Panc1 (cell line): Measurements from ENCODE around the gene CYP1A2. TPM values are rescaled to one million over a fixed set of nuclear protein-coding genes. Genes with fewer than 3 reads are reported as not detected.

Source experiments
- ATAC-seq: fragments of 200-7000 bp; cut with Tn5 transposase; 2 replicates; pipeline ENCODE4 v1.9.1; 2020; ENCODE audit warnings: mild to moderate bottlenecking, moderate library complexity
- BruUV-seq: library from RNA; stranded (reverse); fragments of 400-500 nt; replicated peaks from 2 replicates; lab custom pipeline; 2021; lab: Mats Ljungman, UMichigan
- CTCF ChIA-PET: fragments of 300-600 bp; sonication (Branson Sonifier 250); formaldehyde crosslinking; loops from one replicate; lab custom pipeline; 2022; ENCODE audit warnings: antibody characterized with exemption; lab: Charles Lee
- POLR2A ChIA-PET: fragments of 300-600 bp; sonication (Branson Sonifier 250); formaldehyde crosslinking; loops from one replicate; lab custom pipeline; 2022; ENCODE audit warnings: antibody characterized with exemption; lab: Charles Lee
- DNase-seq: peaks from one replicate; pipeline ENCODE4 v3.0.0-alpha.2; 2010; ENCODE audit warnings: low read depth, low spot score
- H3K27ac ChIP-seq: 2 replicates; pipeline ENCODE4 v1.5.1; 2011; ENCODE audit warnings: mild to moderate bottlenecking, low read length, inconsistent platforms
- H3K27me3 ChIP-seq: fragments of 200-500 bp; sonication (Bioruptor generic); 2 replicates; pipeline ENCODE4 v1.6.0; 2014; ENCODE audit warnings: low read length, inconsistent platforms; ENCODE audit not compliant: control insufficient read depth, insufficient read depth
- H3K36me3 ChIP-seq: fragments of 200-500 bp; sonication (Bioruptor generic); 2 replicates; pipeline ENCODE4 v1.5.1; 2014; ENCODE audit warnings: inconsistent platforms, mild to moderate bottlenecking, low read length, moderate library complexity; ENCODE audit not compliant: control insufficient read depth, insufficient read depth
- H3K4me1 ChIP-seq: 2 replicates; pipeline ENCODE4 v1.5.1; 2011; ENCODE audit warnings: inconsistent platforms, mild to moderate bottlenecking, low read length, moderate library complexity; ENCODE audit not compliant: control insufficient read depth, insufficient read depth
- H3K4me3 ChIP-seq, 2 experiments: 2 replicates each; pipeline ENCODE4 v1.5.1; 2011 to 2012; ENCODE audit warnings: low read depth in 2 of 2, low read length in 2 of 2, mild to moderate bottlenecking in 2 of 2, inconsistent platforms in 1 of 2, moderate library complexity in 1 of 2
- H3K9me3 ChIP-seq: fragments of 200-500 bp; sonication (Bioruptor generic); 2 replicates; pipeline ENCODE4 v1.5.1; 2014; ENCODE audit warnings: low read depth, mild to moderate bottlenecking, inconsistent platforms, low read length, moderate library complexity; ENCODE audit not compliant: control insufficient read depth, insufficient read depth
- POLR2AphosphoS5 ChIP-seq: IDR thresholded peaks from 2 replicates; pipeline ENCODE4 v1.6.1; 2012; ENCODE audit warnings: mild to moderate bottlenecking, low read depth, low read length, moderate library complexity
- SIN3A ChIP-seq: IDR thresholded peaks from 2 replicates; pipeline ENCODE4 v1.6.1; 2012; ENCODE audit warnings: low read depth, mild to moderate bottlenecking, low read length, moderate library complexity, borderline replicate concordance; ENCODE audit not compliant: insufficient read depth
- TCF7L2 ChIP-seq: IDR thresholded peaks from 2 replicates; pipeline ENCODE4 v1.6.1; 2011; ENCODE audit warnings: mild to moderate bottlenecking, low read depth, low read length, inconsistent platforms
- in situ Hi-C: cut with HindIII; loops from 2 replicates; pipeline ENCODE4 v1.10.0; 2016; ENCODE audit warnings: low sequenced_read_pairs, low pct_unique_long_range_greater_than_20kb
- intact Hi-C: fragments of 100-400 bp; cut with micrococcal nuclease; formaldehyde crosslinking; loops from one replicate; pipeline ENCODE4 v1.10.0; 2022; ENCODE audit not compliant: unreplicated experiment
- total RNA-seq: library from RNA; stranded (reverse); gene quantifications from one replicate; pipeline ENCODE4 v1.2.1, GENCODE V29; 2021; ENCODE audit not compliant: unreplicated experiment
- TF ChIP-seq, protein P1 (sequence below): fragments of 450-650 bp; IDR thresholded peaks from 2 replicates; pipeline ENCODE4 v1.5.1; 2017; ENCODE audit warnings: mild to moderate bottlenecking
- TF ChIP-seq, protein P2 (sequence below), 2 experiments: IDR thresholded peaks; 2 replicates each; pipeline ENCODE4 v1.6.1; 2011 to 2012; ENCODE audit warnings: low read depth in 2 of 2, control low read depth in 1 of 2, low read length in 1 of 2, mild to moderate bottlenecking in 1 of 2, moderate library complexity in 1 of 2; ENCODE audit not compliant: insufficient read depth in 1 of 2

Gene CYP1A2
- total RNA-seq, 1 experiment from 2014 or later, result not detected

- H3K4me3 ChIP-seq, result no peak overlapping the region
- no TSS peak for BruUV-seq
- TF ChIP-seq, protein P1, sequence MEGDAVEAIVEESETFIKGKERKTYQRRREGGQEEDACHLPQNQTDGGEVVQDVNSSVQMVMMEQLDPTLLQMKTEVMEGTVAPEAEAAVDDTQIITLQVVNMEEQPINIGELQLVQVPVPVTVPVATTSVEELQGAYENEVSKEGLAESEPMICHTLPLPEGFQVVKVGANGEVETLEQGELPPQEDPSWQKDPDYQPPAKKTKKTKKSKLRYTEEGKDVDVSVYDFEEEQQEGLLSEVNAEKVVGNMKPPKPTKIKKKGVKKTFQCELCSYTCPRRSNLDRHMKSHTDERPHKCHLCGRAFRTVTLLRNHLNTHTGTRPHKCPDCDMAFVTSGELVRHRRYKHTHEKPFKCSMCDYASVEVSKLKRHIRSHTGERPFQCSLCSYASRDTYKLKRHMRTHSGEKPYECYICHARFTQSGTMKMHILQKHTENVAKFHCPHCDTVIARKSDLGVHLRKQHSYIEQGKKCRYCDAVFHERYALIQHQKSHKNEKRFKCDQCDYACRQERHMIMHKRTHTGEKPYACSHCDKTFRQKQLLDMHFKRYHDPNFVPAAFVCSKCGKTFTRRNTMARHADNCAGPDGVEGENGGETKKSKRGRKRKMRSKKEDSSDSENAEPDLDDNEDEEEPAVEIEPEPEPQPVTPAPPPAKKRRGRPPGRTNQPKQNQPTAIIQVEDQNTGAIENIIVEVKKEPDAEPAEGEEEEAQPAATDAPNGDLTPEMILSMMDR, result peak; percentile 99
- no peak for TF ChIP-seq SIN3A
- DNase-seq (peak; percentile 45), ATAC-seq (peak; percentile 95)
- peaks cover 7% of the 10 kb centered on the region; the same call in 1 of the 2 replicates for H3K4me1 ChIP-seq
- in situ Hi-C loops (no loop called here), intact Hi-C loops (loop anchor here (2.0 kb wide), 1 partner anchor 29 kb away; no protein-coding TSS in a partner anchor)
- CTCF ChIA-PET, result interaction anchor here (0.6 to 1.5 kb wide), 6 partner anchors 10 to 371 kb away, joined by 3 to 15 read pairs (median 6); no protein-coding TSS in a partner anchor
- no peak overlapping the region for H3K27ac ChIP-seq
- no peaks in the 10 kb centered on the region for H3K9me3 ChIP-seq
- peaks cover 2% of the 10 kb centered on the region; the same call in 1 of the 2 replicates for H3K36me3 ChIP-seq
- POLR2A ChIA-PET, result no interaction called here
- no peaks in the 10 kb centered on the region for H3K27me3 ChIP-seq
Observed at GRCh38 chr15:74799856-74800558, 51.4 kb downstream of the CYP1A2 start.

DNA sequence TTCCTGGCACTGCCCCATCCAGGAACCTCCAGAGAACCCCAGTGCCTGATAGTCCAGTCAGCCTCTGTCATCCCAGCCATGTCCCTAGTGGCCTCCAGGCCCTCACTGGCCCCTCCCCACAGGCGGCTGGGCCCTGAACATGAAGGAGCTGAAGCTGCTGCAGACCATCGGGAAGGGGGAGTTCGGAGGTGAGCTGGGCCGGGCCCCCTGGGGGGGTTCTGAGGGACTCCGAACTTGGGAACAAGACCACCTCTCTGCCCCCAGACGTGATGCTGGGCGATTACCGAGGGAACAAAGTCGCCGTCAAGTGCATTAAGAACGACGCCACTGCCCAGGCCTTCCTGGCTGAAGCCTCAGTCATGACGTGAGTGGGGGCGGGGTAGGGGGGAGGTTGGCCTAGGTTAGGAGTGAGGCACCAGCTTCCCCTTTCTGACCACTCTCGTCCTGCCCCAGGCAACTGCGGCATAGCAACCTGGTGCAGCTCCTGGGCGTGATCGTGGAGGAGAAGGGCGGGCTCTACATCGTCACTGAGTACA is 52.0 kb downstream of the CYP1A2 start:
- Histone ChIP-seq H3K27ac (no peak overlapping the region), H3K36me3 (peaks cover 2% of the 10 kb centered on the region; the same call in 1 of the 2 replicates), H3K9me3 (no peaks in the 10 kb centered on the region), H3K27me3 (no peaks in the 10 kb centered on the region), H3K4me3 (no peak overlapping the region), H3K4me1 (peaks cover 7% of the 10 kb centered on the region; the same call in 1 of the 2 replicates)
- ChIA-PET CTCF (interaction anchor here (0.7 to 1.5 kb wide), 5 partner anchors 13 to 372 kb away, joined by 3 to 15 read pairs (median 6); no protein-coding TSS in a partner anchor), POLR2A (no interaction called here)
- DNase-seq (no peak), ATAC-seq (peak; percentile 6; the same call in 1 of the 2 replicates)
- TF ChIP-seq POLR2AphosphoS5 (no peak), SIN3A (no peak), TCF7L2 (no peak)
- TF ChIP-seq, protein P1, result no peak; the same call in 1 of the 2 replicates
- BruUV-seq, result no TSS peak
- in situ Hi-C loops, result no loop called here
- intact Hi-C loops, result loop anchor here (2.0 kb wide), 1 partner anchor 30 kb away; no protein-coding TSS in a partner anchor

GRCh38 chr15:74801311-74801997 is 52.8 kb downstream of the CYP1A2 start:
- H3K36me3 ChIP-seq, result peaks cover 2% of the 10 kb centered on the region; the same call in 1 of the 2 replicates
- no peak for TF ChIP-seq POLR2AphosphoS5
- TF ChIP-seq, protein P2, sequence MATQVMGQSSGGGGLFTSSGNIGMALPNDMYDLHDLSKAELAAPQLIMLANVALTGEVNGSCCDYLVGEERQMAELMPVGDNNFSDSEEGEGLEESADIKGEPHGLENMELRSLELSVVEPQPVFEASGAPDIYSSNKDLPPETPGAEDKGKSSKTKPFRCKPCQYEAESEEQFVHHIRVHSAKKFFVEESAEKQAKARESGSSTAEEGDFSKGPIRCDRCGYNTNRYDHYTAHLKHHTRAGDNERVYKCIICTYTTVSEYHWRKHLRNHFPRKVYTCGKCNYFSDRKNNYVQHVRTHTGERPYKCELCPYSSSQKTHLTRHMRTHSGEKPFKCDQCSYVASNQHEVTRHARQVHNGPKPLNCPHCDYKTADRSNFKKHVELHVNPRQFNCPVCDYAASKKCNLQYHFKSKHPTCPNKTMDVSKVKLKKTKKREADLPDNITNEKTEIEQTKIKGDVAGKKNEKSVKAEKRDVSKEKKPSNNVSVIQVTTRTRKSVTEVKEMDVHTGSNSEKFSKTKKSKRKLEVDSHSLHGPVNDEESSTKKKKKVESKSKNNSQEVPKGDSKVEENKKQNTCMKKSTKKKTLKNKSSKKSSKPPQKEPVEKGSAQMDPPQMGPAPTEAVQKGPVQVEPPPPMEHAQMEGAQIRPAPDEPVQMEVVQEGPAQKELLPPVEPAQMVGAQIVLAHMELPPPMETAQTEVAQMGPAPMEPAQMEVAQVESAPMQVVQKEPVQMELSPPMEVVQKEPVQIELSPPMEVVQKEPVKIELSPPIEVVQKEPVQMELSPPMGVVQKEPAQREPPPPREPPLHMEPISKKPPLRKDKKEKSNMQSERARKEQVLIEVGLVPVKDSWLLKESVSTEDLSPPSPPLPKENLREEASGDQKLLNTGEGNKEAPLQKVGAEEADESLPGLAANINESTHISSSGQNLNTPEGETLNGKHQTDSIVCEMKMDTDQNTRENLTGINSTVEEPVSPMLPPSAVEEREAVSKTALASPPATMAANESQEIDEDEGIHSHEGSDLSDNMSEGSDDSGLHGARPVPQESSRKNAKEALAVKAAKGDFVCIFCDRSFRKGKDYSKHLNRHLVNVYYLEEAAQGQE (IDR thresholded peaks at IDR 0.05; ENCODE audit: insufficient read depth in 1 of 2, low read depth in 2 of 2, low read length in 1 of 2), result no peak
- no peak for TF ChIP-seq TCF7L2
- no peak for TF ChIP-seq SIN3A
- TF ChIP-seq, protein P1, result no peak
- ChIA-PET POLR2A (interaction anchor here (0.5 kb wide), 1 partner anchor 94 kb away, joined by 6 read pairs; no protein-coding TSS in a partner anchor), CTCF (no interaction called here)
- no peak overlapping the region for H3K4me3 ChIP-seq
- no TSS peak for BruUV-seq
- H3K27me3 ChIP-seq, result no peaks in the 10 kb centered on the region
- peaks cover 7% of the 10 kb centered on the region; the same call in 1 of the 2 replicates for H3K4me1 ChIP-seq
- no peaks in the 10 kb centered on the region for H3K9me3 ChIP-seq
- DNase-seq (no peak), ATAC-seq (no peak)
- H3K27ac ChIP-seq, result no peak overlapping the region
- in situ Hi-C loops (no loop called here), intact Hi-C loops (loop anchor here (2.0 kb wide), 1 partner anchor 31 kb away; no protein-coding TSS in a partner anchor)
